Gastroesophageal sphincter (tissue), 4 donors: Measurements from ENCODE around the gene ARFGEF3. TPM values are rescaled to one million over a fixed set of nuclear protein-coding genes. Genes with fewer than 3 reads are reported as not detected.

ENCODE experiments used
- ATAC-seq: fragments of 150-250 bp; one replicate; pipeline ENCODE4 v1.9.1; 2016; ENCODE audit warnings: mild to moderate bottlenecking, moderate library complexity
- H3K27ac ChIP-seq, 4 donors: fragments of 200-600 bp; sonication (generic) in 3 of 4; 1 replicate in 3 of 4; 2 replicates in 1 of 4; pipeline ENCODE4 v1.5.1; 2016 to 2019
- H3K27me3 ChIP-seq: fragments of 200-600 bp; sonication (generic); one replicate; pipeline ENCODE4 v1.5.1; 2019
- H3K36me3 ChIP-seq, 2 donors: fragments of 200-600 bp; sonication (generic); one replicate each; pipeline ENCODE4 v1.5.1; 2019; ENCODE audit warnings: control low read depth in 1 of 2
- H3K4me1 ChIP-seq, 3 donors: fragments of 200-600 bp; sonication (generic); 1 replicate in 2 of 3; 2 replicates in 1 of 3; pipeline ENCODE4 v1.5.1; 2016 to 2019; ENCODE audit warnings: control low read depth in 2 of 3
- H3K4me3 ChIP-seq, 2 donors: fragments of 200-600 bp; sonication (generic); one replicate each; pipeline ENCODE4 v1.5.1; 2019; ENCODE audit warnings: mild to moderate bottlenecking in 1 of 2, moderate library complexity in 1 of 2
- H3K9me3 ChIP-seq, 3 donors: fragments of 200-600 bp; sonication (generic); one replicate each; pipeline ENCODE4 v1.5.1; 2017 to 2019; ENCODE audit warnings: control low read depth in 2 of 3
- CTCF ChIP-seq, 4 experiments: fragments of 200-600 bp in 2 of 4; fragments of 450-650 bp in 2 of 4; sonication (generic) in 1 of 4; IDR thresholded peaks; one replicate each; pipeline ENCODE4 v1.5.1; 2017 to 2019; ENCODE audit warnings: antibody characterized with exemption in 4 of 4, mild to moderate bottlenecking in 2 of 4, moderate library complexity in 2 of 4
- EP300 ChIP-seq: sonication (generic); formaldehyde crosslinking; IDR thresholded peaks from one replicate; pipeline ENCODE4 v1.6.1; 2017; ENCODE audit warnings: antibody characterized with exemption, mild to moderate bottlenecking
- POLR2A ChIP-seq, 2 donors: fragments of 450-650 bp; IDR thresholded peaks; one replicate each; pipeline ENCODE4 v1.6.1; 2017; ENCODE audit warnings: antibody characterized with exemption in 2 of 2, mild to moderate bottlenecking in 2 of 2, moderate library complexity in 1 of 2
- POLR2AphosphoS5 ChIP-seq: sonication (generic); formaldehyde crosslinking; IDR thresholded peaks from one replicate; pipeline ENCODE4 v1.6.1; 2017; ENCODE audit warnings: antibody characterized with exemption
- WGBS, 2 donors: methylation state at CpG; one replicate each; pipeline ENCODE4 v1.1.5; 2018; ENCODE audit warnings: low coverage in 1 of 2; 5-methylcytosine and 5-hydroxymethylcytosine counted together
- total RNA-seq, 4 donors: library from RNA; depleted of rRNA; stranded (reverse); fragments of >200 nt; gene quantifications; one replicate each; pipeline ENCODE4 v1.1.0, GENCODE V29; 2016

Gene ARFGEF3
- total RNA-seq, 4 donors from 2014 or later = 0.47 to 4.2 (median 1.8) TPM

GRCh38 chr6:138371452-138371711 lies 209.6 kb downstream of the ARFGEF3 start:
- WGBS, 2 donors = 29 to 41% methylated on average over 2 to 3 of the region's 3 CpGs
- no peaks in the 10 kb centered on the region for H3K4me1 ChIP-seq
- H3K36me3 ChIP-seq = no peaks in the 10 kb centered on the region
- TF ChIP-seq CTCF (IDR thresholded peaks at IDR 0.05) = no peak
- H3K4me3 ChIP-seq = no peak overlapping the region
- H3K27ac ChIP-seq = no peak overlapping the region
- H3K9me3 ChIP-seq = peaks cover 0 to 5% (median 0%) of the 10 kb centered on the region in 3 donors
- no peak for ATAC-seq
- H3K27me3 ChIP-seq = no peaks in the 10 kb centered on the region

- no peak overlapping the region for H3K4me3 ChIP-seq
- no peaks in the 10 kb centered on the region for H3K27me3 ChIP-seq
- H3K27ac ChIP-seq = no peak overlapping the region
- ATAC-seq = no peak
- peaks cover 0 to 5% (median 0%) of the 10 kb centered on the region in 3 donors for H3K9me3 ChIP-seq
- 33 to 41% methylated on average over 3 of the region's 3 CpGs for WGBS, 2 donors
- no peak for TF ChIP-seq EP300
- no peak for TF ChIP-seq POLR2A (IDR thresholded peaks at IDR 0.05)
- no peak for TF ChIP-seq POLR2AphosphoS5
- no peak for TF ChIP-seq CTCF (IDR thresholded peaks at IDR 0.05)
- H3K4me1 ChIP-seq = no peaks in the 10 kb centered on the region
- H3K36me3 ChIP-seq = no peaks in the 10 kb centered on the region
Measured at GRCh38 chr6:138371720-138372119, 210.0 kb downstream of the ARFGEF3 start.

- ATAC-seq = no peak
- no peaks in the 10 kb centered on the region for H3K36me3 ChIP-seq
- H3K9me3 ChIP-seq = no peaks in the 10 kb centered on the region
- no peaks in the 10 kb centered on the region for H3K27me3 ChIP-seq
- no peaks in the 10 kb centered on the region for H3K4me1 ChIP-seq
- TF ChIP-seq CTCF (IDR thresholded peaks at IDR 0.05) = no peak
- TF ChIP-seq POLR2AphosphoS5 = no peak
- no peak for TF ChIP-seq EP300
- TF ChIP-seq POLR2A (IDR thresholded peaks at IDR 0.05) = no peak
- H3K27ac ChIP-seq = no peak overlapping the region
- H3K4me3 ChIP-seq = no peak overlapping the region
Measured at GRCh38 chr6:138372711-138373463, 211.1 kb downstream of the ARFGEF3 start.

- H3K4me1 ChIP-seq = no peaks in the 10 kb centered on the region
Measured at GRCh38 chr6:138374230-138374629, 212.5 kb downstream of the ARFGEF3 start.

More at GRCh38 chr6:138374230-138374629, 212.5 kb downstream of the ARFGEF3 start:
- H3K27ac ChIP-seq = no peak overlapping the region
- TF ChIP-seq CTCF (IDR thresholded peaks at IDR 0.05) (no peak), POLR2AphosphoS5 (no peak), EP300 (no peak), POLR2A (IDR thresholded peaks at IDR 0.05) (no peak)
- H3K27me3 ChIP-seq = no peaks in the 10 kb centered on the region
- H3K36me3 ChIP-seq = no peaks in the 10 kb centered on the region
- H3K9me3 ChIP-seq = no peaks in the 10 kb centered on the region
- no peak for ATAC-seq
- H3K4me3 ChIP-seq = no peak overlapping the region
